AG09319 (cell line): ENCODE results near the gene PGGT1B.
"Not testable (repeated sequence)": the region's sequence is repeated elsewhere in the genome, so short reads cannot be mapped to it uniquely, and the experiment has no call there.

Experiments
- DNase-seq: peaks from one replicate; pipeline ENCODE4 v3.0.0-alpha.2; 2010; ENCODE audit warnings: low read depth; ENCODE audit errors: extremely low read depth
- TF ChIP-seq, protein P1 (sequence below): IDR thresholded peaks from 2 replicates; pipeline ENCODE4 v1.5.1; 2011; ENCODE audit warnings: low read depth, mild to moderate bottlenecking, inconsistent platforms, low read length, moderate library complexity

PGGT1B gene

DNA sequence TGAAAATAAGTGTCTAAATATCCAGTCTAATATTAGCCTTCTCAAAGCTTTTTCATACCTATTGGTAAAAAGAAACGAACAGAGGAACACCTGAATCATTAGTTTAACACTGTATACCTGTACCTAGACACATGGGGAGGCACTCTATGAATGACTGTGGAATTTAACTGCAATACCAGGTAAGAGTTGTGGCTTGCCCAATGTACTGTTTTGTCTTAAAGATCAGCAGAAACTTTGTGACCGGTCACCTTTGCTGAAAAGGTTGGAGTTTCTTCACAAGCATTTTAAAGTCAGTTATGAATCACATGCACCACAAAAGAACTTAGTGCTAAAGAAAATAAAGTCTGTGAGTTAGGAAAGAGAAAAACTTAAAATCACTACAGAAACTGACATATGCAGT is 2.4 kb downstream of the PGGT1B start:
- TF ChIP-seq, protein P1, sequence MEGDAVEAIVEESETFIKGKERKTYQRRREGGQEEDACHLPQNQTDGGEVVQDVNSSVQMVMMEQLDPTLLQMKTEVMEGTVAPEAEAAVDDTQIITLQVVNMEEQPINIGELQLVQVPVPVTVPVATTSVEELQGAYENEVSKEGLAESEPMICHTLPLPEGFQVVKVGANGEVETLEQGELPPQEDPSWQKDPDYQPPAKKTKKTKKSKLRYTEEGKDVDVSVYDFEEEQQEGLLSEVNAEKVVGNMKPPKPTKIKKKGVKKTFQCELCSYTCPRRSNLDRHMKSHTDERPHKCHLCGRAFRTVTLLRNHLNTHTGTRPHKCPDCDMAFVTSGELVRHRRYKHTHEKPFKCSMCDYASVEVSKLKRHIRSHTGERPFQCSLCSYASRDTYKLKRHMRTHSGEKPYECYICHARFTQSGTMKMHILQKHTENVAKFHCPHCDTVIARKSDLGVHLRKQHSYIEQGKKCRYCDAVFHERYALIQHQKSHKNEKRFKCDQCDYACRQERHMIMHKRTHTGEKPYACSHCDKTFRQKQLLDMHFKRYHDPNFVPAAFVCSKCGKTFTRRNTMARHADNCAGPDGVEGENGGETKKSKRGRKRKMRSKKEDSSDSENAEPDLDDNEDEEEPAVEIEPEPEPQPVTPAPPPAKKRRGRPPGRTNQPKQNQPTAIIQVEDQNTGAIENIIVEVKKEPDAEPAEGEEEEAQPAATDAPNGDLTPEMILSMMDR = no peak
- no peak for DNase-seq

DNA sequence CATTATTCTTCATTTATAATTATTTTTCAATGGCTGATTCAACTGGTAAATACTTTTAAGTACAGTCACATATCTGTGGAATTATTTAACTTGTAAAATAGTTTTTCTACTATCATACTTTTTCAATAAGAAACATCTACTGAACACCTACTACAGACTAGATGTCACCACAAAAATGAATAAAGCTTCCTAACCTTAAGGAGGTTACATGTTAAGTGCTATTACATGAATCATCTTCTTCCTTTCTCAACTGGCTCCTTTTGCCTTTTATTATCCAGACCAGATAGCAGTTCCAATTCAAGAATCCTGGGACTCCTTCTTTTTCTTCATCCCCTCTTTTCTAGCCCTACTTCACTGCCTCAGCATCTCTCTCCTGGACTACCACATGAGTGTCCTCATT is 4.7 kb downstream of the PGGT1B start:
- no peak for DNase-seq

DNA sequence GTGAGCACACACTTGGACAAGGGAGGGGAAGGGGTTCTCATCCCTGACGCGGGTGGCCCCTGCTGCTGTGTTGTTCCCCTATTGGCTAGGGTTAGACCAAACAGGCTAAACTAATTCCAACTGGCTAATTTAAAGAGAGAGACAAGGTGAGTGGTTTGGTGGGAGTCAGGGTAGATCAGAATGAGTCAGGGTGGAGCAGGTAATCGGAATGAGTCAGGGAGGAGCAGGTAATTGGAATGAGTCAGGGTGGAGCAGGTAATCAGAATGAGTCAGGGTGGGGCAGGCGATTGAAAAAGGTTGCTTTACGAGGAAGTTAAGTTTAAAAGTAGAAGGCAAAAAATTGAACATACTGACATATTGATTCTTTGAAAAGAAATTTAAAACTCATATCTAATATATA is 13.3 kb downstream of the PGGT1B start:
- DNase-seq = not testable (repeated sequence)

More for the DNA sequence above, 4.7 kb downstream of the PGGT1B start:
- TF ChIP-seq, protein P1 = no peak

DNA sequence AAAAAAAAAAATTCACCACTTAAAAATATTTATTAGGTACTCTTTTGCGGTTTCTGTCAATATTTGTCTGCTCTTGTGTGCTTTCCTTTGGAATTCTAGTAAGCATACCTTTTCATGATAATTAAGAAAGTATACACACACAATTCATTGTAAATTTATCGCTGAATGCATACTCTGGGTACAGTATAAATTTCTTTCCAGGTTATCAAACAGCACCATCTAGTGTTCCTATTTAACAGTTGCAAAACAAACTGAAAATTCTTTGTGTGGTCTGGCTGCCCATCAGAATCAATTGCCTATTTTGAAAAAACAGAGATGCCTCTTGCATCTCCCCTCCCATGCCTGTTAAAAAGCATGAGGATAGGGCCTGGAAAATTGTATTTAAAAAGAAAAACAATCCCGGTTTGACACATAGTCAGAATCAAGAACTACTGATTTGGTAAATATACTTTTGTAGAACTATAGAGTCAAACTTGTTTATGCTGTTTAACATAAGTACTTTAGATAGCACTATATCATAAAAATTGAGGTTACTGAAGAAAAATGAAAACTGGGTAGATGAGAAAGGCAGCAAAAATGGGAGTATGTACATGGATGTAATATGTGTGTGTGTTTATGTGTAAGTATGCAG is 16.2 kb downstream of the PGGT1B start:
- no peak for DNase-seq
- TF ChIP-seq, protein P1 = peak; percentile 66

DNA sequence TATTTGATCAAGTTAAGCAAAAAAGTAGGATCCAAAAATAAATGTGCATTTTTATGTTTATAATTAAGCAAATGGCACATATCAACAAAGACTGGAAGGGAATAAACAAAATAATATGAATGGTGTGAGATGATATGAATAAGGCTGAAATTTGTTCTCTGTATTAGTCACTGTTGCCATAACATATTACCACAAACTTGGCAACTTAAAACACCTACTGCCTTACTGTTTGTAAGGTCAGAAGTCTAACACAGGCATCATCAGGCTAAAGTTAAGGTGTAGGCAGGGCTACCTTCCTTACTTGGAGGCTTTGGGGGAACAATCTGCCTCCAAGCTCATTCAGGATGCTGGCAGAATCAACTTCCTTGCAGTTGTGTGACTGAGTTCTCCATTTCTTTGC is 19.3 kb downstream of the PGGT1B start:
- no peak for DNase-seq
- TF ChIP-seq, protein P1 = no peak

DNA sequence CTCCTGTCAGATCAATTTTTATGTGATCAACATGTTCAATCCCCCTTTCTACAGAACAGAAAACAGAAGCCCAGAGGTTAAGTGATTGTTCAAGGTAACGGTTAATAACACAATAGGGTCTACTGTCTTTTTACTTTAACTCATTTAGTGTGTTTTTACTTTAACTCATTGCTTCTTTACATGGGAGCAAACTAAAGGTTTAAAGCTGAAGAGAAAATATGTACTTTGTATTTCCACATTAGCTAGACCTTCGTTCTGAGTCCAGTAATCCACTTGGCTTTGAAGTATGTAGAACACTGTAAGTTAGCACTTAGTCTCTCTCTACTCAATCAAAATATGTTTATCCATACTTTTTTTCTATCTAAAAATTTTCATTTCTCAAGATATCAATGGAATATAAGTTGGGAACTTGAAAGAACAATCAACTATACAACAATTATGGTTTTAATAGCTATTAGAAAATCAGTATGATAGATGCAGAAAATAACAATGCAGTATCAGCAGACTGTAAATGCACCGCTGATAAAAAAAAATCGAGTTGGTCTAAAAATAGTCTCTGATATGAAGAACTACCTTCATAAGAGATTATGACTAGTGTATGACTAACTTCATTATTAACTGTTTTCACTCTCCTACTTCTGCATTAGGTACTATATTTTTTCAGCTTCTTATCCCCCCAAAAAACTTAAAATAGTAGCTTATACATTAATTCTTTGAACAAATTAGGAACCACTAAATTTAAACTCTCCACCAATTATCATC is 20.6 kb downstream of the PGGT1B start:
- TF ChIP-seq, protein P1 = no peak
- no peak for DNase-seq

DNA sequence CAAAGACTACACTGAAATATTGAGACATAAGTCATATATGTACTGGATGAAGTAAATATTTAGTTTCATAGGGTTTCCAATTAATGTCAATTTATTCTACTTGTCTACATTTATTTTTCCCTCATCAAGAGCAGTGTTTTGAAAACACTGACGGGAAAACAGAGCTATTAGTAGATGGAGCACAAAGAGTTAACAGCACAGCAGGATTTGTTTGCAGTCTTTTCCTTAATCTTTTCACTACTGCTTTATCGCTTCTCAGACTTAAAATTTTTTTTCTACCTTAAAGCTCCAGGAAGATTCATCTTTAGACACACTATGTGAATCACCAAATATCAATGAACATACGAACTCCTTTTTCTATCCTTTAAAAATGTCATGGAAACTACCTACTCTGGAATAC is 25.6 kb downstream of the PGGT1B start:
- no peak for DNase-seq
- TF ChIP-seq, protein P1 = no peak
